NOMO-1 (cell line): Measurements from ENCODE around the gene CFDP1.
A peak's percentile ranks its signal among the peaks of the same experiment; 100 is the strongest.

Experiments
- DNase-seq, 2 experiments: peaks; one replicate each; lab custom pipeline; 2025; ENCODE audit not compliant: unreplicated experiment in 2 of 2; lab: John Stamatoyannopoulos, UW

The CFDP1 gene

DNA sequence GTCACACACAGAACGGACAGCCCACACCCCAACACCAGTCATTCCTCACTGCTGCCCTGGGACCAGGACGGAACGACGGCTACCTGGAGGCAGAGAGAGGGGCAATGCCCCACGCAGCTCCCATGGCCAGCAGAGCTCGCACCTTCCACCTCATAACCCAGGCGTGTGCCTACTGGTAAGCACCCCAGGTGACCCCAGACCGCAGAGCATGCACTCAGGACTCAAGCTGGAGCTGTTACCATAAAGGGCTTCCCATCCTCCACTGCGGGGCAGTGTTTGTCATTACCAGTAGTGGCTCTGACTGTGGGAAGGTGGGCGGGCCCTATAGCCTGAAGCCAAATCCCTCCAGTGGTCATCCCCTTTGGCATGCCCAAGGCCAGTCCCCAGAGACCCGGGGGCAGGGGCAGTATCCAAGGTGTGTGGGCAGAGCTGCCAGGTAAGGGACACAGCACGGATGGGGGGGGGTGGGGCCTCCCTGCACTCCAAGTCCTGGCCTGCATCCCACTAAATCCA, 177.2 kb downstream of the CFDP1 start:
- DNase-seq, result no peak

DNA sequence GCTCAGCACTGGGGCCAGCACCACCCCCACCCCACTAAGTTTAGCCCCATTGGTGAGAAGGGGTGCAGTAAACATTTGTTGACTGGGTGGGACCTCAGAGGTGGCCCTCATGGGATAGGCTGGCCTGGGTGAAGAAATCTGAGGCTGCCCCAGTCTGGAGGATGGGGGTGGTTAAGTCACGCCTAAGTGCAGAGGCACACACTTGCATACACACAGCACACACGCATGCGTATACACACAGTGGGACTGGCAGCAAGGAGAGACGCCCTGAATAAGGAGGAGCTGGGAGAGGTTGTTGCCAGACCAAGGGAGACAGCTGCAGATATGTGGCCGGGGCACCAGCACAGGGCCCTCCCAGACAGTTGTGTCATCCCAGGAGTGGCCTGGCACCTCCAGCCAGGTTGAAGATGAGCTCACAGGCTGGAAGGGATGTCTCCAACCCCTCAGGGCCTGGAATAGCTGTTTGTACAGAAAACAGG, 178.9 kb downstream of the CFDP1 start:
- no peak for DNase-seq

DNA sequence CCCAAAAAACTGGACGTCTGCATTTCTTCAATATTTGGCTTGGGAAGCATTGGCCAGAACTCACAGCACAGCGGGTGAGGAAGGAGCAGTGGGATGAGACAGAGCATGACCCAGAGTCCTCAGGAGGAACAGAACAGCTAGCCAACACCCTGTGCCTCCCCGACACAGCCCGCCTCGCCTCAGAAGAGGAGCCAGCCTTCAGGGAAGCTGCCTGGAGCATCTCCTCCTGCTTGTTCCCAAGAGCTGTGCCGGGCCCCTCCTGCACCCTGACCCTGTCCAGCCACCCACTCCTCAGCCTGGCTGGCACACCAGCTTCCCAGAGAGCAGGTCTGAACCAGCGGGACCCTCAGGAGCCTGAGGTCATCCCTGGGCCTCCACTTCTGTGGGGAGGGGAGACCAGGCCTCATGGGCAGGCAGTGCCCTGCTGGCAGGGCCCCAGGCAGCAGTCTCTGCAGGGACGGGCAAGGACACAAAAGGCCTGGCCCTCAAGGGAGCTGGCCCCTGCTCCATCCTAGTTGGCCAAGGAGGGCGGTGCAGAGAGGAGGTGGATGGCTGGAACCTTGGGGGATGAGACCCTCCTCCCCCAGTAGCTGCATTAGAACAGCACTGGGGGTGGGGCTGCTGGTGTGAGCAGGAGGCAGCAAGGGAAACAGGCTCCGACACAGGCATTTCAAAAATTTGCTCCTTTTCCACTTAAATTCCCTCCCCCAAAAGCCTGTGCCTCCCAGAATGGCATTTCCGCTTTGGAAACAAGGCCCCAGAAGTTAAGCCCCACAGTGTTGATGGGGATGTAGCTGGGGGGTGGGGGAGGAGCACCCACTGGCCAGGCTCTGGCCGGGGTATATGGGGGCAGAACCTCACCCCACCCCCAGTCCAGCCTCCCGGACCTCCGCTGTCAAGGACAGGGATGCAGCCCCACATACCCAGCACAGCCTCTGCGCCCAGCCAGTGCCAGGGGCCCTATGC, 180.1 kb downstream of the CFDP1 start:
- DNase-seq, result no peak

DNA sequence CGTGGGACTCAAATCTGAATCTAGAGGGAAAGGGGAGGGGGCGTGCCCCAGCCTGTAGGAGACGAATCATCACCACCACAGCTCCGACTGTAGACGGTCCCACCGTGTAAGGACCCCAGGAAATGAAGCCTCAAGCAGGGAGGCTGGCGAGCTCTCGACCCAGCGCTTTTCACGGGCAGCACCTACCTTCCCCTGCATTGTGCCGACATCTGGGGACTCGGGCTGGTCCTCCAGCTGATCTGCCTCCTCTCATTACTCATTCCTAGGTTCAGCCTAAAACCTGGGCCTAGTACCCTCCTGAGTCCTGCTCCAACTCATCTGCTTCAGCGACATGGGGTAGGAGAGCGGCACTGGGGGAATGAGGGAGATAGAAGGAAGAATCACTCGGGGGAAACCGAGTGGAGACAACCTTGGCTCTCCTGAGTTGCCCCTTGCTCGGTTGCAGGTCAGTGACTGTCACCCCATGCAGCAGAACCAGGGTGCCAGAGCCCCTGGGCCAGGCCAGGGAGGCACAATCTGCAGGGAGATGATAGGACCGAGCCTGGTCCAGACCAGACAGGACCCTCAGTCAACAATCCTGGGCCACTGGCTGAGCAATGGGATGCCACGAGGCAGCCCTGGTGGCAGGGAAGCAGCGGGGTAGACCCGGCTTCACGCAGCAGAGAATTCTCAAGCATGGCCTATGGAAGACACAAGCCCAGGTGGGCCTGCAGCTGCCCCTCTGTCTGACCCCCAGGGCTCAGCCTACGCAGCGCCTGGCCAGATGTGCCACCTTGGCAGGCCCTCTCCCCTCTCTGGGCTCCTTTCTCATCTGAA, 181.0 kb downstream of the CFDP1 start:
- no peak for DNase-seq

DNA sequence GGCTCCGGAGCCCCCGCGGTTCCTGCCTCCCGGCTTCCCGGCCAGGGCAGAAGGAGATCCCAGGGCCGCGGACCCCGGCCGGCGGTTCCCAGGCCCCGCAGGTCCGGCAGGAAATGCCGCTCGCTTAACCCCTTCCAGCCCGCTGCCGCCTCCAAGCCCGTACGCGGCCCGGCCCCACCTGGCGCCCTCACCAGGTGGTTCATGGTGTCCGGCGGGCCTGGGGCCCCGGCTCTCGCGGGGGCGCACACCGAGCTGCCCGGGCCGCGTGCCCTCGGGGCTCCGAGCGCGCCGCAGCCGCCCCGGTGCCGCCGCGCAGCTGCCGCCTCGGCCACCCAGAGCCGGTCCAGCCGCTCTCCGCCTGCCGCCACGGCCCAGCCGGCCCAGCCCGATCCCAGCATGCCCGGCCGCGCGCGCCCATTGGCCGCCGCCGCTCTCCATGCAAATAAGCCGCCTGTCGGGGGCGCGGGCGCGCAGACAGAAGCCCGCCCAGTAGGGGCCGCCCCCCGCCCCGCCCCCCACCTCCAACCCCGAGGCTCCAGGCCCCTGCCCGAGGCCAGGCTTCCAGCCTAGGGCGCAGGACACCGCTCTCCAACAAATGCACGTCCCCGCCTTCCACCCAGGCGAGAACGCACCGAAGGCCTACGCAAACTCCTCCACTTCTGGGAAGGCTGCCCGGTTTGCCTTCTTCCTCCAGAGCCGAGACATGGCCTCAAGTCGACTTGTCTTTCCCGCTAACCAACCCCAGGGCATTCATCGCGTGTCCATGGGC, 181.8 kb downstream of the CFDP1 start, which contains the start of gene BCAR1:
TSS of gene BCAR1 (minus strand) at position 345 of the 769 bp plus-strand sequence. CDS start at position 203, 142 bp downstream.
- peak; percentile 52 to 73 for DNase-seq

DNA sequence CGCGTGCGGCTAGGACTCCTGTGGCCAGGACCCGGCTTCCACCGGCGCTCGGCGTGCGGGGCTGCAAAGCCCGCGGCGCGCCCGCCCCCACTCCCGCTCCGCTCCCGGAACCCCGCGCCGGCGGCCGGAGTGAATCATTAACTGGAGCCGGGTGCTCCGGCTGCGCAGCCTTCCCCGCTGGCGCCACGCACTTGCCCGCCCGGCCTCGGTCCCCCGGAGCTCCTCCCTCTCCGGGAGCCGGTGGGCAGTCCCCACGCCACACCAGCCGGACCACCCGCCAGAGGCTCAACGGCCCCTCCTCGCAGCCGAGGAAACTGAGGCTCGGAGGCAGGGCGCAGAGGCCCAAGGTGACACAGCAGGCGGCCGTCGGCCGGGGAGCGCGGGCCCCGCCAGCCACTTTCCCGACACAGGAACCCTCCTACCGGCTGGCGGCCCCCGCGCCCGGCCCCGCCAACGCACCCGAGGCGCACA, 182.5 kb downstream of the CFDP1 start:
- DNase-seq, result peak in 1 of 2 experiments; percentile 17

DNA sequence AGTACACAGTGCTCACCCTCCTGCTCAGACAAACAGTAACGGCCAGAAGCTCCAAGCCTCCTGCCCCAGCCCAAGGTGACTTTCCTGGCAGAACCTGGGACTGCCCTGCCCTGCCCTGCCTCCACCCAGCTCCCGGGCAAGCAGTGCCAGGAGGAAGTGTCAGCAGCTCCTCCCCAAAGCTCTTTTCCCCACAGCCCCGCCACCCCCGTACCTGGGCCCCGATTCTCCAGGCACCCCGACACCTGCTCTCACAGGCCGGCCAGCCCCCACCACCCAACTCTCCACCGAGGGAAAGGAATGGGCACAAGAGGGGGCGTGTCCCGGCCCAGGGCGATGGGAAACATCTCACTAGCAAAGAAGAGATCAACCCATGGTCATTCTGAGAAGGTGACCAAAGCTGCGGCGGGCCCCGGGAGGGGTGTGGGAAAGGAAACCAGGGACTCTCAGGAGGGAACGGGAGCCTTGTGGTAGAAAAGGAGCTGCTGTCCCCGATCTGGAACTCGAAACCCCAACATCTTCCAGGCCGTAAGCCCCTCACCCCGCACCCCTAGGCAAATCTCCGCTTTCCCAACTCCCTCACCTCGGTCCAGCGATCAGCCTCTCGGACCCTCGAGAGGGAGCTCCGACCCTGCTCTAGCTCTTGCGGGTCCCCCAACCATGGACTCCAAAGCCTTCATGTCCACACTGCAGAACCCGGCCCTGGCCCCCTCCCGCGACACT, 183.1 kb downstream of the CFDP1 start:
- no peak for DNase-seq

DNA sequence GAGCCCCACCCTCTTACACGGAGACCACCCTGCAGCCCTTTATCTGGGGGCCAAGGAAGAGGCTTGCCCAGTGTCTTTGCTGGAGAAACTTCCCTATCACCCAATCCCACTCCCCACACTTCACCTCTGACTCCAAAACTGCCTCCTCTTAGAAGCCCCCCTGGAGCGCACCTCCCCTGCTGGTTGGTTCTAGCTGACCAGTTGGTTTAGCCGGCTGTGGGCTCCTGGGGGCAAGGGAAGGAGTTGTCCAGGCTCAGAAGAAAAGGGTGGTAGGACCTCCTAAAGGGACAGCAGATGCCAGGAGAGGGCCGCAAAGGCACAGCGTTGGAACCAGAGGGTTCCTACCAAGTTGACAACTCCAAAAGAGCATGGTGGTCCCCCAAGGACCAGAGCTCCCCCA, 183.9 kb downstream of the CFDP1 start:
- no peak for DNase-seq

DNA sequence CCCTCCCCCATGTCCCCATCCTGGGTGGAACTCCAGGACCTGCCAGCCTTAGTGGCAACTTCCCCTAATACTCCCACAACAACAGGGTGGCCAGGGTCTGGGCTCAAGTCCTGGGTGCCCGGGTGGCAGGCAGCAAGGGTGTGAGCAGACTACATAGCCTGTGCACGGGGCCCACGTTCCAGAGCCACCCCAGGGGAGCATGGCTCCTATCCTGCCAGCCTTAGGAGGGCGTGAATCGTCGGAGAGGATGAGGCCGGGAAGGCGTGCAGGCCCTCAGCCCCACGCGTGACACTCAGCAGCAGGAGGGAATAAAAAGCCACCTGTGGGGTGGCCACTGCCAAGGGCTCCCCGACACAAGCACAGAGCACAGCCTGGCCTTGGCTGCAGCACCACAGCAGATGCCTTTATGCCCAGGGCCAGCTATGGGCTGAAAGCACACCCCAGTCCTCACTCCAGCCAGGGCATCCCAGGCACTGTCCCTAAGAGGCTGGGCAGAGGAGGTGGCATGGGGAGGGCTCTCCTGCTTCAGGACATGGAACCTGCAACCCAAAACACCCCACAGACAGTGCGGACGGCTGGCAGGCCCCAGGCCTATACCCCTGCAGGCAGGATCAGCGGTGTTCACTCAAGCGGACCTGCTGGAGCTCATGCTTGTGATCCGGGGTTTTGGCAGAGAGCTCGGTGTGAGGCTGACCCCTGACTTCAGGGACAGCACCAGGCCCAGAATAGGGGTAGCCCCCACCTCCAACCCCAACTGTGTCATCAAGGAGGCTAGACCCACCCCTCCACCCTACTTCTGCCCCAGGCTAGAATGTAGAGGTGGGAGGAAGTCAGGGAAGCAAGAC, 184.5 kb downstream of the CFDP1 start:
- no peak for DNase-seq

DNA sequence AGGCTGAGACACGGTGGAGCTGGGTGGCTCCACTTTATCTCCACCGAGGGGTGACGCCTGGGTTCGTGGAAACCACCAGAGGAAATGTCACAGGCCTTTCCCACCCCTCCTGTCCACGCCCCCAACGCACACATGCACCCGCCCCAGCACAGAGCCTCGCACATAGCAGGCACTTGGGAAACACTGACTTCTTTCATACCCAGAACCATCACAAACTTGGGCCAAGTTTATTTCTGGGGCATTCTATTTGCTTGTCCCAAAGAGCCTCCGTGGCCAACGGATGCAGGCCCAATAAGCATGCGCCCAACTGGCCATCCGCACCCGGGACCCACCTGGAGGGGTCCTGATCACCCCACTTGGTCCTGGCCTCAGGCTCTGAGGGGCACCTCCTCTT, 185.2 kb downstream of the CFDP1 start:
- no peak for DNase-seq

DNA sequence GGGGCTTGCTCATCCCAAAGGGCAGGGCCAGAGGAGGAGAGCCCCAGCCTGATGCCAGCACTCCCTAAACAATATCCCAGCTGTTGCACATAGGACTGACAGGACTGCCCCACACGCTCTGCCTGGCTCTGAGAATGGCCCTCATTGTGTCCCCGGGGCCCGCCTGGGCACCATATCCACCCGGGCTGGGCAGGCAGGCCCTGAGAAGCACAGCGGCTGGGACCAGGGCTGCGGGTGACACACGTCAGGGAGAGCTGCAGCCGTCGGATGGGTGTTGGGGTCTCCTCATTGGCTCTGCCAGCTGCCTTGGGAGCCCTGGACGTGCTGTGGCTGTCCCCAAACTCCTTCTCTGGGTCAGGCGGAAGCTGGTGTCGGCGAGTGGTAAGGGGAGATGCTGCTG, 186.1 kb downstream of the CFDP1 start:
- DNase-seq, result no peak

DNA sequence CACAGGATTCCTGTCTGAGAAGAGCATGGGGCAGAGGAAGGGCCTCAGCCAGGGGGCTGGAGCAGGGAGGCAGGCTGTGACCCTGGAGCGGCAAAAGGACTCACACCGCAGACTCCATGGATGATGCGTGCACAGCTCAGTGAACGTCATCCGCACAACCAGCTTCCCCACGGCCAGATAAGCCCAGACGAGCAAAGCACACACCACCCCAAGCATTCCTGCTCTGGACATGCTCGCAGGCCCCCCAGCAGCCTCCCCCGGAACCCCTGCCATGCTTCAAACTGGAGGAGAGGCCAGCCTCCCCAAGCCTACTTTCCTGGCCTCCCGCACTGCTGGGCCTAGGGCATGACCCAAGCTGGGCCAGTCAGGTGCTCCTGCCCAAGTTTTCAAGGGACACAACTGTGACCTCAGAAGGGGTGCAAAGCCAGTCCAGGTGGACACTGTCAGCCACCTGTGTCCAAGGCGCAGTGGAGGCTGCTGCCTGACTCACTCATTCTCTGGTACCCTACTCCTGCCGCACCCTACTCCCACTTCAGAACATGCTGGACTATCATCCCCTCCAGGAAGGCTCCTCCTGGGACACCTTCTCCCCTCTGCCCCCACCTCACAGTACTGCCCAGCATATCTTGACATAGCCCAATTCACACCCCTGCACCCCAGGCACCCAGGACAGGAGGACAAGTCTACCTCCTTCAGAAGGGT, 186.6 kb downstream of the CFDP1 start:
- no peak for DNase-seq

DNA sequence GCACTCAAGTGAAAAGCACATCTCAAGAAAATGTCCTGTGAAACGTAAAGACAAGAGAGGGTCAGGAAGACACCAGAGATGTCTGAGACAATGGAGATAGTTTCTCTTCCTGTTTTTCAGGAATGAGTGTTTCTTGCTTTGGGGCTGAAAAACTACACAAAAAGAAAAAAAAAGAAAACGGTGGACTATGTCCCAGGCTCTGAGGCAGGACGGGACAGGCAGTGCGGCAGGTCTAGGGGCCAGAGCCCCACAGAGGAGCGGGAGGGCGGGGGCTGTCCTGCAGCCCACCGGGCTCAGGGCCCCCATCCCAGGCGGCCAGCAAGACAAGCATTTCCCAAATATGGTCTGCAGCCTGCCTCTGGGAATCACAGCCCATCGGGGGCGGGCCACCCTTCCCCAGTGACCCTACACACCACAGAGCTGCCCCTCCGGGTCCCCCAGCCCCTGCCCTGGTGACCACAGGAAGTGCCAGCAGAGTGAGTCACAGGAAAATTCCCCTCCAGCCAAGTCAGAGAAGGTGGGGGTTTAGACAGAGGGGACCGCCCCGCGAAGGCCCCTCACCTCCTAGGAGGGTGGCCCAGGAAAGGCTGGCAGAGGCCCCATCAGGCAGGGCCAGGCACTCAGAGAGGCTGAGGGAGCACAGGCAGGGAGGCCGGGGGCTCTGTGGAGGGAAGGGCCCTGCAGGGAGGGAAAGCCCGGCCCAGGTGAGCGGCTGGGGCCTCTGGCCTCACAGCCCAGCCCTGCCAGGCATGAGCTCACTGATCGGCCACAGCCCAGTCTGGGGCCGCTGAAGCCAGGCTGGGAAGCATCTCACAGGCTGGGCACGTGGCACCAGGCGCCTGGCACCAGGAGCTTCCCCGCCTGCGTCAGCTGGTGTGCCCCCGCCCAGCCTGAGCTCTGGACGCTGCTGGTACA, 188.2 kb downstream of the CFDP1 start:
- peak; percentile 24 to 65 for DNase-seq

DNA sequence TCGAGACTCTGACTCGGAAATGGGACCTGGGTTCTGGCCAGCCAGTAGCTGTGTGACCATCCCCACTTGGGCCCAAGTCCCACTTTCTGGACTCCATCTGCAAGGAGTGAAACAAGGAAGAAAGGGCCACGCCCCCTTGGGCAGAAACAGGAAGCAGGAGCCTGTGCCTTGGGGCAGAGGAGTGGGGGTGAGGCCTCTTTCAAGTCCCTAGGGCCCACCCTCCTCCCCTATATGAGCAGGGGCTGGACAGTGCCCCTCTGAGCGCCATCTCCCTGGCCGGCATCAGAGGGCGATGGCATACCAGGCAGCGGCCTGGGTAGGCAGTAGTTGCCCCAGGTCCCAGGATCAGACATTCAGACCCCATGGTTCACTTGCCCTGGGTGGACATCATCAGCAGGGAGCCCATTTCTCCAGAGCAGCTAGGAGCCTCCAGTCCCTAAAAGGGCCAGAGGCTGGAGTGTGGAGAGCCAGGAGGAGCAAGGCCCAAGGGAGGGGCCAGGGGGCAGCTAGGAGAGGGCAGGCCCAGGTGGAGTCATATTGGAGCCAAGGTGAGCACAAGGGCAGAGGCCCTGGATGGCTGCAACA, 189.0 kb downstream of the CFDP1 start:
- DNase-seq, result peak; percentile 16 to 29
